Measurements from ENCODE around the gene ZNF492. TPM values are rescaled to one million over a fixed set of nuclear protein-coding genes. Genes with fewer than 3 reads are reported as not detected.

Gene ZNF492
- total RNA-seq, 1 experiment from 2014 or later, result not detected

GRCh38 chr19:22625266-22626035 is 8.7 kb upstream of the ZNF492 start:
- Mint-ChIP-seq H3K4me1 (no peaks in the 10 kb centered on the region), H3K27ac (no peak overlapping the region), H3K36me3 (ENCODE audit: insufficient read depth in 1 of 3, low read depth in 3 of 3) (peaks cover 7 to 16% (median 14%) of the 10 kb centered on the region in 3 experiments; a peak in 6 of 7 replicates), H3K27me3 (ENCODE audit: low read depth) (no peaks in the 10 kb centered on the region; the same call in none of the 2 replicates), H3K9me3 (peaks cover 77 to 80% of the 10 kb centered on the region in 2 experiments), H3K4me3 (no peak overlapping the region)
- Histone ChIP-seq H3K9ac (ENCODE audit: extremely low read depth, insufficient read length, low read length) (no peak overlapping the region), H4K5ac (ENCODE audit: insufficient read length, low read depth, low read length) (no peak overlapping the region), H3K14ac (ENCODE audit: insufficient read depth, low read length) (no peak overlapping the region), H3K79me2 (ENCODE audit: insufficient read depth, low read length) (no peaks in the 10 kb centered on the region), H4K8ac (replicated peaks; ENCODE audit: insufficient read length, low read depth, low read length) (no peak overlapping the region), H3K56ac (ENCODE audit: insufficient read length, low read depth, low read length) (no peak overlapping the region), H3K4ac (ENCODE audit: low read depth, low read length) (no peak overlapping the region), H2BK20ac (ENCODE audit: low read depth, low read length, poor library complexity, severe bottlenecking) (no peak overlapping the region), H2AFZ (ENCODE audit: low read length) (no peak overlapping the region), H3K79me1 (ENCODE audit: insufficient read depth, low read depth, low read length, poor library complexity, severe bottlenecking) (no peaks in the 10 kb centered on the region), H3K27ac (ENCODE audit: insufficient read length, low read depth, low read length) (no peak overlapping the region), H3K4me1 (ENCODE audit: insufficient read depth, low read length) (no peaks in the 10 kb centered on the region), H3T11ph (ENCODE audit: low read length) (no peak overlapping the region), H3K27me3 (ENCODE audit: insufficient read depth, low read length) (no peaks in the 10 kb centered on the region), H2BK15ac (ENCODE audit: low read depth, low read length) (no peak overlapping the region), H2BK5ac (ENCODE audit: insufficient read length, low read length) (no peak overlapping the region), H2BK12ac (ENCODE audit: insufficient read length, low read depth, low read length) (no peak overlapping the region), H2AK5ac (ENCODE audit: insufficient read length, low read length) (no peak overlapping the region), H3K9me3 (ENCODE audit: control insufficient read depth, low read depth, low read length) (peaks cover 86% of the 10 kb centered on the region), H3K23me2 (ENCODE audit: insufficient read length, low read depth, low read length, poor library complexity, severe bottlenecking) (no peaks in the 10 kb centered on the region), H3K4me2 (ENCODE audit: insufficient read depth, insufficient read length, low read length) (no peak overlapping the region), H3K23ac (ENCODE audit: insufficient read length, low read depth, low read length) (no peak overlapping the region), H4K91ac (ENCODE audit: insufficient read length, low read depth, low read length) (no peak overlapping the region), H2BK120ac (ENCODE audit: low read depth, low read length, poor library complexity, severe bottlenecking) (no peak overlapping the region), H4K20me1 (ENCODE audit: control insufficient read depth, insufficient read depth, insufficient read length) (no peaks in the 10 kb centered on the region), H3K18ac (ENCODE audit: insufficient read length, low read depth, low read length) (no peak overlapping the region)
- no peak for TF ChIP-seq CTCF (conservative IDR thresholded peaks at IDR 0.05)
- WGBS (ENCODE audit: extremely low coverage, insufficient read length, low lambda C conversion rate), result no CpG with 5 or more reads among the region's 8 CpGs
- DNase-seq, result no peak
